Measurements from ENCODE around the gene NUDT3.

Gene NUDT3

DNA sequence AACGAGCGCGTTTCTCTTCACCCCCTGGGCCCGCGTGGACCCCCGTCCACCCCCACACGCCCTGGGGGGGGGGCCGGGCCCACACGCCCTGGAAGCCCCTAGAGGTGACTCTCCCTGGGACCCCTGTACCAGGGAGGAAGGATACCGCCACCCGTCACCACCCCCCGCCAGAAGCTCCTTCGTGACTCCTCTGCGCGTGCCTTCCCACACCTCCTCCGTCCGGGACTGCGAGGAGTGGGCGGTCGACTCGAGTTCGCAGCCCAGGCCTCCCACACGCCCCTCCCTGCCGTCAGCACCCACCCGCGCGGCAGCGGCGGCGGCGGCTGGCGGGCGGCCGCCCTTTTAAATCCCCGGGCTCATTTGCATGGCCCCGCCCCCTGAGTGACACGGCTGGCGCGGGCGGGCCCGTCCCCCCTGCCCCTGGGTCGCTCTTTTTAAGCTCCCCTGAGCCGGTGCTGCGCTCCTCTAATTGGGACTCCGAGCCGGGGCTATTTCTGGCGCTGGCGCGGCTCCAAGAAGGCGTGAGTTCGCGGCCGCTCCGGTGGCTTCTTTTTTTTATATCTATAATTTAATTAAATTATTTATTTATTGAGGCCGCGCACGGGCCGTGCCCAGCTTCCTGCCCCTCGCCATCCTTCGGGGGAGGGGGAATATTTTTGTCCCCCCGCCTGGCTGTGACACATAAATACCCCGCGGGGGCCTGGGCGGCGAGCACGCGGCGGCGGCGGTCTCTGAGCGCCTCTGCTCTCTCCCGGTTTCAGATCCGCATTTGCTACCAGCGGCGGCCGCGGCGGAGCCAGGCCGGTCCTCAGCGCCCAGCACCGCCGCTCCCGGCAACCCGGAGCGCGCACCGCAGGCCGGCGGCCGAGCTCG is 155.8 kb downstream of the NUDT3 start, which contains the start of gene HMGA1:
HMGA1 (plus strand) TSS at position 431 of the 873 bp plus-strand sequence. CDS start 3,908 bp downstream, outside the sequence.
- peak; percentile 91 for DNase-seq

DNA sequence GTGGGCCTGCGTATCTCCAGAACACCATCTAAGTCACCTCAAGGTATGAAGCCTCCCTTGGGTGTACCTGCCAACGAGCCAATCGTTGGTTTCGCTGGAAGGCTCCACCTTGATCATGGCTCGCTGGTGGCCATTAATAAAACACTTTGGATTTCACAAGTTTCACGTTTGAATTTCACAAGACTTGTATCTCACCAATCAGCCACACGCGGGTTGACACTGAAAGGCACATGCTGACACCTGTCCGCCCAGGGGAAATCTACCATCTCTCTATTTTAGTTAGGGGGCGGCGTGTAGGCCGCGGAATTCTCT is 156.4 kb downstream of the NUDT3 start:
- DNase-seq: peak; percentile 80

DNA sequence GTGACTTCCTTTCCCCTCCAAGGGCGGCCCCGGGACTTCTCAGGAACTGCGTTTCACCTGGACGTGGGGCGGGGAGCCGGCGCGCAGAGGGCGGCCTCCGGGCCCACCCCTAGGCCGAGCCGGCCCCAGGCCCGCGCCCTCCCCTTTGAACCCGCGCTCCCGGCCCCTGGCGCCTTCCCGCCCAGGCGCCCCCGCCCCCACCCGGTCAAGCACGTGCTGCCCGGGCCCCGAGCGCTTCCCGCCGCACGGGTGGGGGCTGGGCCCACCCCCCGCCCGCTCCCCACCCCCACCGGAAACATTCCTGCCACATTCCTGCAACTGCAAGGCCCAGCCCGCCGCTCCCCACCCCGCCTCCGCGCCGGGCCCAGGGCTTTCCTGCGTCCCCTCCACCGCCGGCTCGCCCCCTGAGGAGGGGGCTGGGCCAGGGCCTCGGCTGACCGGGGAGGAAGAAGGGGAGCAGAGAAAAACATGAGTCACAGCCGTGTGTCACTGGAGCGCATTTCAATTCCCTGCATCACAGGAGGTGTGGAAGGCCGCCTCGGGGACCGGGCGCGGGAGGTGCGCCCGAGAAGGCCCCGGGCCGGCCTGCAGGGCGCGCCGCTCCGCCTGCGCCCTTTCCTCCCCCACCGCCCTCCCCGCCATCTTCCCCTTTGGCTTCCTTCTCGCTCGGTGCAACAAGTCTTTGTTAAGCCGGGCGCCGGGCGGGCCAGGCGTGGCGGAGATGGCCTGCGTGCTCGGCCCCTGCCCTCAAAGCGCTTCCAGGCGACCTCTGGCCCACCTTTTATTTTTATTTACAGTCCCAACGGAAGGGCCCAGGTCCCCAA is 156.9 kb downstream of the NUDT3 start:
- peak; percentile 73 for DNase-seq

DNA sequence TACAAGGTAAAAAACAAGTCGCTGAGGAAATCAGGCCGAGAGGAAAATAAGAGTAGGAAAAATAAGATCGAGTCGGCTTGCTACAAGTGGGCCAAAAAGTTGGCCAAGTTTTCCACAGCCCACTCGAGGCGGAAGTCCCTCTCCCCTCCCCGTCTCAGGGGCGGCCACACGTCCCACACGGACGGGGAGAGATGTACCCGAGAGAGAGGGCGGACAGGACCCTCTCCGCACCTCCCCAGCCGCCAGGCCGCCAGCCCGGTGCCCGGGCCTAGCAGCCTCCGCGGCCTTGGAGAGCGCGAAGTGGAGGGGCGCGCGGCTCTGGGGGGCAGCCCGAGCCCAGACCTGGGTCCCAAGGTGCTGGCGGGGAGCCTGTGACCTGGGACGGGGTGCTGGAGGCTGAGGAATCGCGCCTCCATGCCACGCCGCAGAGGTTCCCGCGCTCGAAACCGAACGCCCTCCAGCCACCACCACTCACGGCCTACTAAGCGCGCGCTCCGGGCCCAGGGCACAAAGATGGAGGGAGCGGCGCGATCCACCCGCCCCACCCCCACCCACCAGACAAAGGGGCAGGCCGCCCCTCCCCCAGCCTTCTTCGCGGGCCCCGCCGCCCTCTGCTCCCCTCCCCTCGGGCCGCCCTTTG is 157.7 kb downstream of the NUDT3 start:
- DNase-seq: no peak

DNA sequence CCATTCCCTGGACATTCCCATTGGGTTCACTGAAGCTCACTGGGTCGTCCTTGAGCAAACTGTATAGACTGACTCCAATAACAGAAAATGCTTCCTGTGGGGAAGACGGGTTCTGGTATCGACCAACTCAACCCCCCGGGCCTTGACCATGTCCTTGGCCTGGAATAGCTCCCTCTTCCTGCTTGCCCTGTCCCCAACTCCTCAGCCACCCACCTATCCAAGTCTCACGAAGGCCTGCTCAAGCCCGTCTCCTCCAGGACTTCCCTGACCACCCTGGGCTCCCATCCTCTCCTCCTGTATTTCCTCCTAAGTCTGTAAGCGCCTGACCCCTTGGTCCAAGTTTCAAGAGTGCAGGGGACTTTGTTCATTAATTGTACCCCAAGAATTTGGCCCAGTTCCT is 158.6 kb downstream of the NUDT3 start:
- DNase-seq: no peak

DNA sequence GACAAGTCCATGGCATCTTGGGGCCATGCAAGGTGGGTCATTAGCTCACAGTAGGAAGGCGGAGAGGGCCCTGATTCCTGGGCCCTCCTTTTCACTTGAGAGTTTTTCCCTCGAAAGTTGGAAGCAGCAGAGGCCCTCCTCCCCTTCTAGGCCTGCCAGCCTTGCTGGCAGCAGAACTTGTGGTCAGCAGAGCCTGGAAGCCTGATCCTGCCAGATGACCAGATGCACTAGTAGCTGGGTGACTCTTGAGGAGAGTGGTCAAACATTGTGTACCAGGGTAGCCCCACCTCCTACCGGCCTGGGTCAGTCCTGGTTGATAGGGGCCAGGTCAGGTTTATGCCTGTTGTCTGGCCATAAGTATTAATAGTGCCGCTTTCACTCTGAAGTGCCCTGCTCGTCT is 159.6 kb downstream of the NUDT3 start:
- DNase-seq: no peak

DNA sequence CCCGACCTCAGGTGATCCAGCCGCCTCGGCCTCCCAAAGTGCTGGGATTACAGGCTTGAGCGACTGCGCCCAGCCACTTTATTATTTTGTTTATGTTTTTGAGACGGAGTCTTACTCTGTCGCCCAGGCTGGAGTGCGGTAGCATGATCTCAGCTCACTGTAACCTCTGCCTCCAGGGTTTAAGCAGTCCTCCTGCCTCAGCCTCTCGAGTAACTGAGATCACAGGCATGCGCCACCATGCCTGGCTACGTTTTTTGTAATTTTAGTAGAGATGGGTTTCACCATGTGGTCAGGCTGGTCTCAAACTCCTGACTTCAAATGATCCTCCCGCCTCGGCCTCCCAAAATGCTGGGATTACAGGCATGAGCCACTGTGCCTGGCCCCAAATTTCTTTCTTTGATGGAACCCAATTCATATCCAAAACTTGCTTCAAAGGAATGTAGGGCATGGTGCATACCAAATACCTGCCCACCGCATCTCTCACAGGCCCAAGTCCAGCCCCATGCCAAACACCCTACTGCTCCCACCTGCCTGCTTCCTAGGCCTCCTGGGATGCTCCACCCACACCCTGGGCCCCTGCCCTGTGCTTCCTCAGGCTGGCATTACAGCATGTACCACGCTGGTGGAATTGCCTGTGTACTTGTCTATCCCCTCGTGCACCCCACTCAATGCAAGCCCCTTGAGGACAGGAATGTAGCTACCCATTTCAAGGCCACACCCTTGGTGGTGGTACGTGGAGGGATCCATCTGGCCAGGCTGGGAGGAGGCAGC is 160.7 kb downstream of the NUDT3 start:
- no peak for DNase-seq

DNA sequence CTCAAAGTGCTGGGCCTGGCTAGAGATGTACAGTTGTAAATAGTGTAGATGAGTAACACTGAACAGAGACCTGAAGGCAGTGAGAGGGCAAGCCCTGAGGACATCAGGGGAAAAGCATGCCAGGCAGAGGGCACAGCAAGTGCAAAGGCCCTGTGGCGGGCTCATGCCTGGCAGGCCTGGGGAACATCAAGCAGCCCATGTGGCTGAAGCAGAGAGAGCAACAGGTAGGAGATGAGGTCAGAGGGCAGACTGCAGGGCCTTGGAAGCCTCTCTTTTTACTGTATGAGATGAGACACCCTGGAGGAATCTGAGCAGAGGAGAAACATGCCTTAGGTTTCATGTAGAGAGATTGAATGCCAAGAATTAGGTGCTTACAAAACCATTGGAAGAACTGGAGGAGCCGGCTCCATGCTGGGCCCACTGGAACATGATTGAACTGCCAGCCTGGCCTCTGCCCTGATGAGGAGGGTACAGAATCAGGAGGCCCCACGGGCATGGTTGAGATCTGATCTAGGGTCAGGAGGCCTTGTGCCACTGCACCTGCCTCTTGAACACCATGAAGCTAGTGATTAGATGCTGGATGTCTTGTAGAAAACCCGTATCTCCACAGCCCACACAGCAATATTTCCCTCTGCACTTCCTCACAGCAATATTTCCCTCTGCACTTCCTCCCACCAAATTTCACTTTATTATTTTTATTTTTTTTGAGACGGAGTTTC is 161.7 kb downstream of the NUDT3 start:
- DNase-seq: no peak

DNA sequence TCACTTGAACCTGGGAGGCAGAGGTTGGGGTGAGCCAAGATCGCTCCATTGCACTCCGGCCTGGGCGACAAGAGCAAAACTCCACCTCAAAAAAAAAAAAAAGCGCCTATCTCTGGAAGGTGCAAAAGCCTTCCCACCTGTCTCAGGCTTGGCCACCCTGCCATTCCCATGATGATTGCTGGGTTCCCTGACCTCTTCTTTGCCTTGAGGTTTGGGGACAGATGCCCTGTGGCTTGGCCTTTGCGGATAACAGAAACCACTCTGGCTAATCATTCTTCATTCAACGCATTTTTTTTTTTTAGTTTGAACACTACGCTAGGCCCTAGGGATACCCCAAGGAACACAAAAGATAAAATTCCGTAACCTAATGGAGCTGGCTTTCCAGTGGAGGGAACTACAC is 162.6 kb downstream of the NUDT3 start:
- DNase-seq: no peak
